Natural killer cell treated with Interleukin-12 subunit alpha and Interleukin-12 subunit beta and Interleukin-15 and Interleukin-18, amount 100 ng/mL, for 72 hours (primary cell): ENCODE results near the gene WWP2. TPM values are rescaled to one million over a fixed set of nuclear protein-coding genes. Genes with fewer than 3 reads are reported as not detected.
"Not testable (repeated sequence)": the region's sequence is repeated elsewhere in the genome, so short reads cannot be mapped to it uniquely, and the experiment has no call there.

Experiments
- ATAC-seq, 2 donors: fragments of 150-1000 bp; cut with Tn5 transposase in 1 of 2; sonication (Bioruptor Pico), chemical (Tn5 transposase) in 1 of 2; 2 replicates each; pipeline ENCODE4 v1.10.0; 2021
- DNase-seq: peaks from one replicate; pipeline ENCODE4 v3.0.0; 2022; ENCODE audit warnings: low spot score
- H3K27ac Mint-ChIP-seq, 2 donors: 1 replicate in 1 of 2; 2 replicates in 1 of 2; pipeline ENCODE4 v1.8.0; 2022; ENCODE audit warnings: mixed read lengths in 2 of 2, mild to moderate bottlenecking in 1 of 2, moderate library complexity in 1 of 2
- H3K27me3 Mint-ChIP-seq, 2 donors: 1 replicate in 1 of 2; 2 replicates in 1 of 2; pipeline ENCODE4 v1.8.0; 2022; ENCODE audit warnings: mixed read lengths in 2 of 2
- H3K36me3 Mint-ChIP-seq: one replicate; pipeline ENCODE4 v1.8.0; 2022; ENCODE audit warnings: mixed read lengths
- H3K4me1 Mint-ChIP-seq, 2 donors: 1 replicate in 1 of 2; 2 replicates in 1 of 2; pipeline ENCODE4 v1.8.0; 2022; ENCODE audit warnings: low read depth in 2 of 2, mixed read lengths in 2 of 2, mild to moderate bottlenecking in 1 of 2
- H3K4me3 Mint-ChIP-seq: one replicate; pipeline ENCODE4 v1.8.0; 2022; ENCODE audit warnings: mixed read lengths
- H3K9me3 Mint-ChIP-seq: 2 replicates; pipeline ENCODE4 v1.8.0; 2022; ENCODE audit warnings: mixed read lengths
- total RNA-seq, 2 donors: library from RNA; stranded (reverse); gene quantifications; one replicate each; pipeline ENCODE4 v1.2.3, GENCODE V29; 2022

The WWP2 gene
- total RNA-seq, 2 donors from 2014 or later, result 82.8 to 93.2 TPM

DNA sequence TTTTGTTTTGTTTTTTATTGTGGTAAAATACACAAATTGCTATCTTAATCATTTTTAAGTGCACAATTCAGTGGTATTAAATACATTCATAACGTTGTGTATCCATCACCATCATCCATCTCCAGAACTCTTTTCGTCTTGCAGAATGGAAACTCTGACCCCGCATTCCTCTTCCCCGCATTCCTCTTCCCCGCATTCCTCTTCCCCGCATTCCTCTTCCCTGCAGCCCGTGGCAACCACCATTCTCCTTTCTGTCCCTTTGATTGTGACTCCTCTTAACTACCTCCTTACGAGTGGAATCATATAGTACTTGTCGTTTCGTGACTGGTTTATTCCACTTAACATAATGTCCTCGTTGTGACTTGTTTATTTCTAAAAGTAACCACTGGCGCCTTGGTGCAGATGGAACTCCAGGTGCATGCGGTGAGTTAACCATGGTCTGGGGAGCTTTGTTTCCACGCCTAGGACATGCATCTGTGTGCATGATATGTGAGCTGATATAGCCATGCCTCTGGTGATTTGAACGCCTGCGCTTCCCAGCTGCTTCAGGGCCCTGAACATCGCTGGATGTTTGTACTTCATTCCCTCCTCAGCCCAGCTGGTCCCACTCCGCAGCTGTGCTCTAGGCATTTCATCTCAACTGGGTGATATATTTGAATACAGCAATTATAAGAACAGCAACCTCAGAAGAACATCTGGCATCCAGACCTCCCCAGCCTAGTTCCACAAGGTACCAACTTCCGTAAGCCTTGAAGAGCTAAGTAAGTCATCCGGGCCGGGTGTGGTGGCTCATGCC, 181.3 kb downstream of the WWP2 start:
- not testable (repeated sequence) for H3K36me3 Mint-ChIP-seq, H3K4me1 Mint-ChIP-seq, H3K27me3 Mint-ChIP-seq, H3K4me3 Mint-ChIP-seq, H3K27ac Mint-ChIP-seq, ATAC-seq, DNase-seq, H3K9me3 Mint-ChIP-seq

DNA sequence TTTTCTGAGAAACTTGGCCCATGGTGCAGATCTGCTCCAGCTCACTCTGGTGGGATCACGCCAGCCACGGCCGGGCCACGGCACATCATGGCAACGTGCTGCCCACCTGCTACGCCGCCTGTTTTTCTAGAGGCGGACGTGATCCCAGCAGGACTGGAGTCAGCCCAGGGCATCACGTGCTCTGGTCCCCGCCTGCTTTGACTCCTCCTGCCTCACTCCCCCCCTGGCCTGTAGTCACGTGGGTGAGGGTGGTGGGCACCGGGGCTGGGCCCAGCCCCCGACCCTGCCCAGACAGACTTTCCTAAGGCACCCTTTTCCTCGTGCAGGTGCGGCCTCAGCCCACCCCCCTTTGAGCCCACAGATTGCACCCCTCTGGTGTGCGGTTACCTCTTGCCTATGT, 188.3 kb downstream of the WWP2 start:
- not testable (repeated sequence) for DNase-seq, H3K27ac Mint-ChIP-seq, H3K4me1 Mint-ChIP-seq, H3K9me3 Mint-ChIP-seq, H3K4me3 Mint-ChIP-seq, H3K36me3 Mint-ChIP-seq, H3K27me3 Mint-ChIP-seq
- peak in 1 of 2 donors; percentile 29 for ATAC-seq

DNA sequence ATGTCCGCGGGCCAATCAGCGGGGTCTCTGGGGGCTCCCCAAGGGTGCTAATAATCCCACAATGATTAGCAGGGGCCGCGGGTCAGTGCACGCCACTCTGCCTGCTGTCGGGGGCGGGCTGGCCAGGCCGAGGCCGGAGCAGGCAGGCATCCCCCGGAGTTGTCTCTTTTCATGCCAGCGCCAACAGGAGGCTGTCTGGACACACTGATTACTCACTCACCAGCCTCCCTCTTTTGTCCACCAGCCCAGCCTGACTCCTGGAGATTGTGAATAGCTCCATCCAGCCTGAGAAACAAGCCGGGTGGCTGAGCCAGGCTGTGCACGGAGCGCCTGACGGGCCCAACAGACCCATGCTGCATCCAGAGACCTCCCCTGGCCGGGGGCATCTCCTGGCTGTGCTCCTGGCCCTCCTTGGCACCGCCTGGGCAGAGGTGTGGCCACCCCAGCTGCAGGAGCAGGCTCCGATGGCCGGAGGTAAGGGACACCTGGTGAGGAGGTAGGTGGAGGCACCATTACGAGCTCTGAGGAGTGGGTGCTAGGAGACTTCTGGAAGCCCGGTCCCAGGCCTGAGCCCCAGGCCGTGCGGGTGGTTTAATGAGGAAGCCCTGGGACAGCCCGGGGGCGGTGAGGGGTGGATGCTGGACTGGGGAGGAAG, 189.0 kb downstream of the WWP2 start, which contains the start of gene CLEC18A:
CLEC18A (plus strand) TSS at position 318 of the 655 bp plus-strand sequence; CDS start at position 351, 33 bp downstream.
- ATAC-seq, result peak; percentile 21 to 34
- H3K36me3 Mint-ChIP-seq, DNase-seq, H3K4me1 Mint-ChIP-seq, H3K4me3 Mint-ChIP-seq, H3K27ac Mint-ChIP-seq, H3K9me3 Mint-ChIP-seq, H3K27me3 Mint-ChIP-seq: not testable (repeated sequence)

DNA sequence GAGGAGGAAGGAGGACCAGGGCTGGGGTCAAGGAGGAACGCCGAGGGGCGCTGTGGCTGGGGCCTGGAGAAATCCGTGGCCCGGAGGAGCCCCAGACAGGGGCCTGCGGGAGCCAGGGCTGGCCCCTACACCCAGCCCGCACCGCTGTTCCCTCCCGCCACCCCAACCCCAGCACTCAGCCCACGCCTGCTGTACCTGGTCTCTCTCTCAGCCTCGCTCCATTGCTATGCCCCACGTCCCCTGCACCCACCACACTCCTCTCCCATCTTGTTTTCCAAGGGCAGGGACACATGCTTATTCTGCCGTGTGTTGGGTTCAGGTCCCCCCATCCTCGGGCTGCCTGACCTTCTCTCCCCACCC, 189.5 kb downstream of the WWP2 start:
- ATAC-seq, result peak; percentile 8 to 10
- H3K27me3 Mint-ChIP-seq, H3K27ac Mint-ChIP-seq, H3K4me3 Mint-ChIP-seq, H3K36me3 Mint-ChIP-seq, DNase-seq, H3K4me1 Mint-ChIP-seq, H3K9me3 Mint-ChIP-seq: not testable (repeated sequence)

DNA sequence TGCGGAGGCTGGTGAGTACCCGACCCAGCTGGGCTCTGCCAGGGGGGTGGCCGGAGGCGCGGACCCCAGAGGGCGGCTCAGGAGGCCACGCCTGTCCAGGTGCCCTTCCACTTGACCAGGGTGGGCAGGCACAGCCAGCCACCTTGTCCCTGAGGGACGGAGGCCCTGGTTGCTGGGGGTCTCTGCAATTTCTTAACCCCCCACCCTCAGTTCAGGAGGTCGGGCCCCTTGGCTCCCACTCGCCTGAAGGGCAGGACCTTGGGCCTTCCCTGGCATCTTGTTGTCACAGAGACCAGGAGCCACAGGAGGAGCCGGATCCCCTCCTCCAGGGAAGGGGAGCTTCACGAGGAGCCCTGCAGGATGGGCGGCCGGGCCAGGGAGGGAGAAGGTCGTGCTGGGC, 190.0 kb downstream of the WWP2 start:
- ATAC-seq, result peak; percentile 25 to 29
- not testable (repeated sequence) for H3K27me3 Mint-ChIP-seq, H3K4me1 Mint-ChIP-seq, H3K36me3 Mint-ChIP-seq, H3K9me3 Mint-ChIP-seq, DNase-seq, H3K27ac Mint-ChIP-seq, H3K4me3 Mint-ChIP-seq

DNA sequence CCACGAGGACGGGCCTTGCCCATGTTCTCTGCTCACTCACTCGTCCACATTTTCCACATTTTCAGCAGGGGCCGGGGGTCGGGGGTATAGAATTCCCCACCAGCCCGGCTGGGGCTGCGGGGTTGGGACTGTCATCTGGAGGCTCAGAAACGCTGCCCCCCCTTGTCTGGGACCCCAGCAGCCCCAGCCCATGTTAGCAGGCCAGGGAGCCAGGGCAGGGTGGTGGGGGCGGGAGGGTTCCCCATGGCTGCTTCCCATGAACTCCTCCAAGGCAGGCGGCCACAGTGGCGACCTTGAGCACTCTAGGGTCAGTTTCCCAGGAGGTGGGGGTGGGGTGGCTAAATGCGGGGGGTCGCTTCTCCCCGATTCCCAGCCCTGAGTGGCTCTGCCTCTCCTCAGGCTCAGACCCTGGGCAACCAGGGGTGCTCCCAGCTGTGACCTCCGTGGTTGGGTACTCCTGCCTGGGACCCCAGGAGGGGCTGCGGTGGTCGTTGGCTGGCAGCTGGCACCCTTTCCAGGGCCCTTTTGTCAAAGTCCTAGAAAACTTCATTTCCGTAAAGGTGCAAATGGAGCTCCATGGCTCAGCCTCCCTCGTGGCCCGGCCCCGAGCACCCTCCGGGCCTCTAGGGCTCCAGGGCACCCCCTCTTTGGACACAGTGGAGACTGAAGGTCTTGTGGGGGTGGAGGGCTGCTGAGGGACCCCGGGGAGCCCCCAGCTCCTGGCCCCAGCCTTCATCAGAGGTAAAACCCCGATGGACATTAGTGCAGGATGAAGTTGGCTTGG, 190.6 kb downstream of the WWP2 start:
- not testable (repeated sequence) for H3K9me3 Mint-ChIP-seq, DNase-seq, ATAC-seq, H3K4me1 Mint-ChIP-seq, H3K27ac Mint-ChIP-seq, H3K36me3 Mint-ChIP-seq, H3K27me3 Mint-ChIP-seq, H3K4me3 Mint-ChIP-seq

DNA sequence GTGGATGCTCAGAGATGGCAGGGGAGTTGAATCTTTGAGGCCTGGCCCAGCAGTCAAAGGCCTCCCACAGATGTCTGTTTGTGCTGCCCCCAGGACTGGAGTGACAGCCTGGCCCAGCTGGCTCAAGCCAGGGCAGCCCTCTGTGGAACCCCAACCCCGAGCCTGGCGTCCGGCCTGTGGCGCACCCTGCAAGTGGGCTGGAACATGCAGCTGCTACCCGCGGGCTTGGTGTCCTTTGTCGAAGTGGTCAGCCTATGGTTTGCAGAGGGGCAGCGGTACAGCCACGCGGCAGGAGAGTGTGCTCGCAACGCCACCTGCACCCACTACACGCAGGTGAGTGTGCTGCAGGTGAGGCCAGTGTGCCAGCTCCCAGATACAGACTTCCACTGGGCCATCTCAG, 192.1 kb downstream of the WWP2 start:
- H3K36me3 Mint-ChIP-seq, H3K27ac Mint-ChIP-seq, H3K4me3 Mint-ChIP-seq, DNase-seq, H3K4me1 Mint-ChIP-seq, H3K9me3 Mint-ChIP-seq, H3K27me3 Mint-ChIP-seq: not testable (repeated sequence)
- peak in 1 of 2 donors; percentile 7 for ATAC-seq

DNA sequence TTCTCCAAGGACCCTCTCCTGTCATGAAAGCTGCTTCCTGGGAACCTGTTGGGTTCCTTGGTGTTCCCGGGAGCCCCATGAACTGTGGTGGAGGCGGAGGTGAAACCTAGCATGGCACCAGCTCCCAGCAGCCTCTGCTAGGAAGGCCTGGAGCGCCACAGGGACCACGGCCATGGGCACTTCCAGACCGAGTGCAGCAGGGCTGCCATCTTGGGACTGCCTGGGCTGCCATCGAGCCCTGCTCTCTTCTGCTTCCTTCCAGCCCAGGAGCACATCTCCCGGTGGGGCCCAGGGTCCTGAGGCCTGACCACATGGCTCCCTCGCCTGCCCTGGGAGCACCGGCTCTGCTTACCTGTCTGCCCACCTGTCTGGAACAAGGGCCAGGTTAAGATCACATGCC, 201.2 kb downstream of the WWP2 start:
- ATAC-seq, result peak in 1 of 2 donors; percentile 3
- H3K9me3 Mint-ChIP-seq, H3K4me3 Mint-ChIP-seq, H3K27ac Mint-ChIP-seq, H3K4me1 Mint-ChIP-seq, DNase-seq, H3K36me3 Mint-ChIP-seq, H3K27me3 Mint-ChIP-seq: not testable (repeated sequence)

DNA sequence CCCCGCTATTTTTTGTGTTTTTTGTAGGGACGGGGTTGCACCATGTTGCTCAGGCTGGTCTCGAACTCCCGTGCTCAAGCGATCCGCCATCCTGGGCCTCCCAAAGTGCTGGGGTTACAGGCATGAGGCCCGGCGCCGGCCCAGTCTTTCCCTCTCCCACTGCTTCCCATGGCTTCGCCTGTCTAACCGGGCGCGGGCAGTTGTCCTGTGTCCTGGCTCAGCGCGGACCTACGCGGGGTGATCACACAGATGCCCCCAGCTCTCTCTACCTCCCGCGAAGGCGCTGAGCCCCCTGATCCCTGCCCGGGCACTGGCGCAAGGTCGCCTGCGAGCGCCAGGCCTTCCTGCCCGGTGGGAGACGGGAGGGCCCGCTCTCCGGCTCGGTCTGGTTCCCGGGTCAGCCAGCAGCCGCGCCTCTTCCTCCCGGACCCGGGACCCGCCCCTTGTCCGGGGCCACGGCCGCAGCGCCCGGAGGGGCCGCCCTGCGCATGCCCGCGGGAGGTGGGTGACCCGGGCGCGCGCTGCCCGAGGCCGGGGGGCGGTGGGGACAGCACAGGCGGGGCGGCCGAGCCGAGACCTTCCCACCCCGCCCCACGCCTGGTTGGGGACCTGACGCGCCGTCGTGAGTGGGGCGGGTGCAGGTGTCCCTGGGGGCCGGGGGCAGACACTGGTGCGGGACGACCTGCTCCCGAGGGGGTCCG, 203.0 kb downstream of the WWP2 start:
- H3K4me1 Mint-ChIP-seq, H3K27ac Mint-ChIP-seq, H3K4me3 Mint-ChIP-seq, H3K27me3 Mint-ChIP-seq, H3K36me3 Mint-ChIP-seq, H3K9me3 Mint-ChIP-seq, DNase-seq: not testable (repeated sequence)
- peak; percentile 69 to 79 for ATAC-seq

DNA sequence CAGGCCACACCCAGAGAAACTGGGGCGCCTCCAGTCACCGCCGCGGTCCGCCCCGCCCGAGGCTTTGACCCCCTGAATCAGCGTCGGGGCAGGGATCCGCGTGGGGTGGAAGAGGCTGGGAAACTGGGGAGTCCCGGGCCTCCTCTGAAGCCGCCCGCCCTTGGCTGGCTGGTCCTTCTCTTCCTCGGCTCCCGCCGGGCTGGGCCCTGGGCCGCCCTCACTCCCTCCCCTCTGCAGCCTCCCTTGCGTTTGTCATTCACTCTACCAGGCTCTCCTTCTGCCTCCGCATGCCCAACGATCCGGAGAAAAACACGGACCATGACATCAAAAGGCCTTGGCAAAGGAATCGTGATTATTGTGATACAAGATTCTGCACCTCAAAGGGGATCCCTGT, 203.5 kb downstream of the WWP2 start:
- H3K27me3 Mint-ChIP-seq, H3K4me3 Mint-ChIP-seq, H3K36me3 Mint-ChIP-seq, DNase-seq, H3K27ac Mint-ChIP-seq, H3K4me1 Mint-ChIP-seq, H3K9me3 Mint-ChIP-seq, ATAC-seq: not testable (repeated sequence)

DNA sequence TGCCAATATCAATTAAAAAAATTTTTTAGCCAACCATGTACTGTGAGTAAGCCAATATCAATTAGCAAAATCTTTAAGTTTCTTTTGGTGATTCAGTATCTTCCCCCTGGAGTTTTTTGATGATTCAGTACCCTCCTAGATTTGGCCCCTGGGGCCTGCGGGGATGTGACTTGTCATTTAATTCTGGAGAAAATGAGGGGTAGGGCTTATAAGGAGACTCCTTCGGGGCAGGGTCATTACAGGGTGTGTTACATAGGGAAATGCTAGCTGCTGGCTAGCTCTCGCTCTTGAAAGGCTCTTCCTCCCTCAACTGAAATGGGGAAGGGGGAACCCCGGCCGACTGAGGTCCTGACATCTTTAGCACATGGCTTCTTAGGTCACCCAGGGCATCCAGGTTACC, 205.6 kb downstream of the WWP2 start:
- H3K9me3 Mint-ChIP-seq, H3K4me1 Mint-ChIP-seq, H3K27me3 Mint-ChIP-seq, H3K4me3 Mint-ChIP-seq, H3K36me3 Mint-ChIP-seq, H3K27ac Mint-ChIP-seq, ATAC-seq, DNase-seq: not testable (repeated sequence)

DNA sequence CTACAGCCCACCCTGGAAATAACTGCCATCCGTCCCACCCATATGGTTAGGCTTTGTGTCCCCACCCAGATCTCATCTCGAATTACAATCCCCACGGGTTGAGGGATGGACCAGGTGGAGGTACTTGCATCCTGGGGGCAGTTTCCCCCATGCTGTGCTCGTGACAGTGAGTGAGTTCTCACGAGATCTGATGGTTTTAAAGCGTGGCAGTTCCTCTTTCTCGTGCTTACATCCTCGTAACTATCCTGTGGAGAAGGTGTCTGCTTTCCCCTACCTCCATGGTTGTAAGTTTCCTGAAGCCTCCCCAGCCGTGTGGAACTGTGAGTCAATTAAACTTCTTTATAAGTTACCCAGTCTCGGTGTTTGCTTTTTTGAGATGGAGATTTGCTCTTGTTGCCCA, 206.0 kb downstream of the WWP2 start:
- not testable (repeated sequence) for DNase-seq, H3K27me3 Mint-ChIP-seq, H3K4me1 Mint-ChIP-seq, H3K27ac Mint-ChIP-seq, H3K4me3 Mint-ChIP-seq, H3K9me3 Mint-ChIP-seq, ATAC-seq, H3K36me3 Mint-ChIP-seq

DNA sequence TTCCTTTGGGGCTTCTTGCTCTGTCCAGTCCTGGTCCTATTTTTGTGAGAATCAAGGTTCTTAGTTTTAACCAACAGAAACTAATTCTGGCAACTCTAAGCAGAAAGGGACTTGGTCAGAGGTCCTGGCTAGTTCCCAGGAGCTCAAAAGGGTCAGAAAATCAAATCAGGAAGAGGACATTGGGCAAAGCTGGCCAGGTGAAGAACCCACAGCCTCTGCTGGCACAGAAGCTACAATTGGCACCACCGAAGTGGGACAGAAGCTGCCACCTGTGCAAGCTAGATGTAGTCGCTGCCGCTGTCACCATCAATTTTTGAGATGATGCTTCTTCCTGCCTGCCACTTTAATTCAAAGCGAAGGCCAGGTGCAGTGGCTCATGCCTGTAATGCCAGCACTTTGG, 207.5 kb downstream of the WWP2 start:
- H3K9me3 Mint-ChIP-seq, H3K4me1 Mint-ChIP-seq, H3K36me3 Mint-ChIP-seq: not testable (repeated sequence)

DNA sequence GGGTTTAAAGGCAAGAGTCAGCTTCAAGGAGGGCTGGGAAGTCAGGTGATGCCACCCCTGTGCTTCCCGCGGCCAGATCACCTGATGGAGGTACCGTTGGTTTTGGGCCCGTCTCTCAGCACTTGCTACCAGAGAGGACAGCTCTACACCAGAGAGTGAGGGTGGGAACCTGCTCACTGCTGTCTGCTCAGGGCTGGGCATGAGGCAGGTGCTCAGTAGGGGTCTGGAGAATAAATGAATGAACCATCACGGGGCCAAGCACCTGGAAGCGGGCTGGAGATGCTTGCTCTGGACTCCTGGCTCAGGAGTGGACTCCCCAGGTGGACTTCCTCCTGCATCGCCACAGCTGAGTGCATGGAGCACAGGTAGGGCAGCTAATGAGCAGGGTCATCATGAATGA, 210.0 kb downstream of the WWP2 start:
- H3K4me3 Mint-ChIP-seq, DNase-seq, ATAC-seq, H3K9me3 Mint-ChIP-seq, H3K27me3 Mint-ChIP-seq, H3K27ac Mint-ChIP-seq, H3K36me3 Mint-ChIP-seq, H3K4me1 Mint-ChIP-seq: not testable (repeated sequence)

More for the DNA sequence above, 207.5 kb downstream of the WWP2 start:
- H3K27ac Mint-ChIP-seq, H3K27me3 Mint-ChIP-seq, DNase-seq, H3K4me3 Mint-ChIP-seq, ATAC-seq: not testable (repeated sequence)
